ENCODE results near the gene DGKE. TPM values are rescaled to one million over a fixed set of nuclear protein-coding genes. Genes with fewer than 3 reads are reported as not detected.

DGKE gene
- total and polyA plus RNA-seq, 2 donors (not counting 3 experiments of a cell fraction or from before 2014, with no cell fraction given) = 4.9 to 22.9 TPM

- H4K20me1 ChIP-seq (replicated peaks; ENCODE audit: control insufficient read depth, extremely low read depth, insufficient read depth, low read length) = no peaks in the 10 kb centered on the region
- dilution Hi-C loops (cut with MboI; ENCODE audit: extremely low pct_ligation_motif_present, low sequenced_read_pairs) (no loop called here), intact Hi-C loops (cut with micrococcal nuclease) (no loop called here)
- FAIRE-seq = no peak
- H3K27me3 ChIP-seq (ENCODE audit: control insufficient read depth in 2 of 2, insufficient read depth in 2 of 2, low read length in 2 of 2) = no peaks in the 10 kb centered on the region
- ChIA-PET POLR2A (no interaction called here), CTCF (interaction anchor here (1.6 to 1.7 kb wide), 2 partner anchors 8 to 12 kb away, joined by 6 to 7 read pairs; no protein-coding TSS in a partner anchor)
- no peaks in the 10 kb centered on the region for H3K79me2 ChIP-seq (ENCODE audit: control insufficient read depth, insufficient read depth, low read length)
- TF ChIP-seq POLR2AphosphoS5 (IDR thresholded peaks at IDR 0.05; ENCODE audit: insufficient read depth, low read depth, low read length) = no peak
- TF ChIP-seq CTCF (IDR thresholded peaks at IDR 0.05; ENCODE audit: extremely low read depth in 1 of 2, insufficient read depth in 1 of 2, low read depth in 1 of 2, low read length in 2 of 2) = no peak
- no peak for TF ChIP-seq JUN (IDR thresholded peaks at IDR 0.05; ENCODE audit: borderline replicate concordance, insufficient read depth, insufficient read length, low read depth)
- no peak for TF ChIP-seq MYC (IDR thresholded peaks at IDR 0.05; ENCODE audit: low read depth, low read length)
- no peak for TF ChIP-seq FOS (IDR thresholded peaks at IDR 0.05; ENCODE audit: borderline replicate concordance, insufficient read depth, low read length)
- no peak for TF ChIP-seq EZH2 (IDR thresholded peaks at IDR 0.05; ENCODE audit: borderline replicate concordance, low read depth, low read length, severe bottlenecking)
- TF ChIP-seq MAX (IDR thresholded peaks at IDR 0.05; ENCODE audit: insufficient read depth, insufficient read length) = no peak
- TF ChIP-seq POLR2A (IDR thresholded peaks at IDR 0.05; ENCODE audit: low read depth, low read length) = no peak
- no peak for TF ChIP-seq GATA2 (IDR thresholded peaks at IDR 0.05; ENCODE audit: insufficient read depth, insufficient read length, low read depth, low read length)
- H3K4me2 ChIP-seq (ENCODE audit: insufficient read depth, low read length) = no peak overlapping the region
- H2AFZ ChIP-seq (ENCODE audit: low read depth, low read length) = no peak overlapping the region
- no peaks in the 10 kb centered on the region for H3K4me1 ChIP-seq (ENCODE audit: control insufficient read depth, extremely low read depth, insufficient read depth, low read length)
- no peaks in the 10 kb centered on the region for H3K9me1 ChIP-seq (replicated peaks; ENCODE audit: control insufficient read depth, extremely low read depth, insufficient read depth, low read length)
- H3K27ac ChIP-seq (ENCODE audit: insufficient read depth, low read depth, low read length) = no peak overlapping the region
- no TSS peak for BruUV-seq (replicated peaks)
- no peaks in the 10 kb centered on the region for H3K36me3 ChIP-seq (ENCODE audit: control insufficient read depth in 2 of 2, extremely low read depth in 1 of 2, insufficient read depth in 2 of 2, low read length in 2 of 2)
- no peak overlapping the region for H3K4me3 ChIP-seq (replicated peaks in 1 of 3; ENCODE audit: insufficient read depth in 1 of 3, low read depth in 1 of 3, low read length in 3 of 3)
- DNase-seq (ENCODE audit: low read depth, low spot score) = no peak
- H3K9ac ChIP-seq (replicated peaks; ENCODE audit: extremely low read depth, insufficient read depth, low read length) = no peak overlapping the region
- no peaks in the 10 kb centered on the region for H3K9me3 ChIP-seq (replicated peaks; ENCODE audit: control insufficient read depth, insufficient read depth, low read length)
These were observed 26.2 kb upstream of the DGKE start for GRCh38 chr17:56807723-56808122.

Data from endothelial cell of umbilical vein (primary cell).